ENCODE data around the gene TBC1D14. TPM values are rescaled to one million over a fixed set of nuclear protein-coding genes. Genes with fewer than 3 reads are reported as not detected.

TBC1D14 gene
- polyA plus RNA-seq, 4 donors, result 59.1 to 61.9 (median 60.6) TPM

- no peak for DNase-seq (ENCODE audit: low read depth in 4 of 4, low spot score in 2 of 4)
Observed at GRCh38 chr4:6926681-6927478, 17.3 kb downstream of the TBC1D14 start.

- no peak for DNase-seq (ENCODE audit: low read depth in 4 of 4, low spot score in 2 of 4)
Observed at GRCh38 chr4:6928081-6928480, 18.5 kb downstream of the TBC1D14 start.

- DNase-seq (ENCODE audit: low read depth in 4 of 4, low spot score in 2 of 4), result no peak
Observed at GRCh38 chr4:6929339-6929811, 19.7 kb downstream of the TBC1D14 start.

GRCh38 chr4:6929812-6930464 lies 20.3 kb downstream of the TBC1D14 start:
- no peak for DNase-seq (ENCODE audit: low read depth in 4 of 4, low spot score in 2 of 4)

GRCh38 chr4:6932475-6932874 lies 22.8 kb downstream of the TBC1D14 start:
- DNase-seq (ENCODE audit: low read depth in 4 of 4, low spot score in 2 of 4), result no peak

- no peak for DNase-seq (ENCODE audit: low read depth in 4 of 4, low spot score in 2 of 4)
Observed at GRCh38 chr4:6932918-6933317, 23.3 kb downstream of the TBC1D14 start.

- no peak for DNase-seq (ENCODE audit: low read depth in 4 of 4, low spot score in 2 of 4)
Observed at GRCh38 chr4:6933691-6934430, 24.2 kb downstream of the TBC1D14 start.

- no peak for DNase-seq (ENCODE audit: low read depth in 4 of 4, low spot score in 2 of 4)
Observed at GRCh38 chr4:6935965-6936364, 26.3 kb downstream of the TBC1D14 start.

- no peak for DNase-seq (ENCODE audit: low read depth in 4 of 4, low spot score in 2 of 4)
Observed at GRCh38 chr4:6937201-6937600, 27.6 kb downstream of the TBC1D14 start.

- DNase-seq (ENCODE audit: low read depth in 4 of 4, low spot score in 2 of 4), result no peak
Observed at GRCh38 chr4:6937754-6938153, 28.1 kb downstream of the TBC1D14 start.

GRCh38 chr4:6938237-6938636 lies 28.6 kb downstream of the TBC1D14 start:
- no peak for DNase-seq (ENCODE audit: low read depth in 4 of 4, low spot score in 2 of 4)

- no peak for DNase-seq (ENCODE audit: low read depth in 4 of 4, low spot score in 2 of 4)
Observed at GRCh38 chr4:6938647-6939271, 29.1 kb downstream of the TBC1D14 start.

GRCh38 chr4:6939761-6940743 lies 30.4 kb downstream of the TBC1D14 start:
- DNase-seq (ENCODE audit: low read depth in 4 of 4, low spot score in 2 of 4), result no peak

- DNase-seq (ENCODE audit: low read depth in 4 of 4, low spot score in 2 of 4), result no peak
Observed at GRCh38 chr4:6940744-6941137, 31.1 kb downstream of the TBC1D14 start.

GRCh38 chr4:6941796-6942195 lies 32.2 kb downstream of the TBC1D14 start:
- no peak for DNase-seq (ENCODE audit: low read depth in 4 of 4, low spot score in 2 of 4)

GRCh38 chr4:6942238-6942800 lies 32.7 kb downstream of the TBC1D14 start:
- DNase-seq (ENCODE audit: low read depth in 4 of 4, low spot score in 2 of 4), result no peak

- no peak for DNase-seq (ENCODE audit: low read depth in 4 of 4, low spot score in 2 of 4)
Observed at GRCh38 chr4:6943012-6943884, 33.6 kb downstream of the TBC1D14 start.

- no peak for DNase-seq (ENCODE audit: low read depth in 4 of 4, low spot score in 2 of 4)
Observed at GRCh38 chr4:6943885-6944225, 34.2 kb downstream of the TBC1D14 start.
